Esophagus (tissue), 2 donors: ENCODE results near the gene KCNK6. TPM values are rescaled to one million over a fixed set of nuclear protein-coding genes. Genes with fewer than 3 reads are reported as not detected.

Source experiments
- H3K27ac ChIP-seq, 2 donors: one replicate each; pipeline ENCODE4 v1.5.1; 2013; ENCODE audit warnings: low read depth in 2 of 2, mild to moderate bottlenecking in 2 of 2, inconsistent platforms in 1 of 2, low read length in 1 of 2, moderate library complexity in 1 of 2
- H3K27me3 ChIP-seq, 2 donors: one replicate each; pipeline ENCODE4 v1.6.1; 2013; ENCODE audit warnings: low read length in 2 of 2, control low read depth in 1 of 2, mild to moderate bottlenecking in 1 of 2; ENCODE audit not compliant: insufficient read depth in 2 of 2, control insufficient read depth in 1 of 2
- H3K36me3 ChIP-seq, 2 donors: one replicate each; pipeline ENCODE4 v1.6.1; 2013; ENCODE audit warnings: low read length in 1 of 2; ENCODE audit not compliant: control insufficient read depth in 2 of 2, insufficient read depth in 2 of 2
- H3K4me1 ChIP-seq, 2 donors: one replicate each; pipeline ENCODE4 v1.6.1; 2013; ENCODE audit warnings: low read length in 1 of 2; ENCODE audit not compliant: control insufficient read depth in 2 of 2, insufficient read depth in 2 of 2
- H3K4me3 ChIP-seq, 2 donors: one replicate each; pipeline ENCODE4 v1.5.1; 2013; ENCODE audit warnings: low read length in 2 of 2, mild to moderate bottlenecking in 2 of 2, low read depth in 1 of 2, moderate library complexity in 1 of 2
- H3K9me3 ChIP-seq, 2 donors: one replicate each; pipeline ENCODE4 v1.6.1; 2013; ENCODE audit warnings: mild to moderate bottlenecking in 2 of 2, low read depth in 1 of 2, low read length in 1 of 2, moderate library complexity in 1 of 2; ENCODE audit not compliant: control insufficient read depth in 2 of 2, insufficient read depth in 1 of 2
- WGBS, 2 donors: extraction: QIAGEN DNeasy Blood & Tissue Kit; methylation state at CpG; one replicate each; pipeline ENCODE4 v1.1.7; 2013; 5-methylcytosine and 5-hydroxymethylcytosine counted together
- polyA plus RNA-seq, 2 donors: library from polyadenylated mRNA; stranded (reverse); fragments of 200-250 nt; gene quantifications; one replicate each; pipeline ENCODE4 v1.2.3, GENCODE V29; 2013
- donor health status: healthy with polysubstance abuse.
- donor health status: Bipolar disorder and iron deficiency.

Gene KCNK6
- polyA plus RNA-seq, 2 donors, result 19.5 to 30.2 TPM

GRCh38 chr19:38377052-38377451, 57.4 kb downstream of the KCNK6 start:
- H3K9me3 ChIP-seq, result no peaks in the 10 kb centered on the region
- peaks cover 10 to 25% of the 10 kb centered on the region in 2 donors for H3K36me3 ChIP-seq
- WGBS, 2 donors, result 98% methylated on average over 4 of the region's 4 CpGs
- no peak overlapping the region for H3K27ac ChIP-seq
- H3K27me3 ChIP-seq, result no peaks in the 10 kb centered on the region
- H3K4me1 ChIP-seq, result peaks cover 7 to 8% of the 10 kb centered on the region in 2 donors
- H3K4me3 ChIP-seq, result no peak overlapping the region

- 93 to 96% methylated on average over 10 of the region's 10 CpGs for WGBS, 2 donors
- peaks cover 17 to 39% of the 10 kb centered on the region in 2 donors for H3K36me3 ChIP-seq
- H3K4me1 ChIP-seq, result peaks cover 7 to 12% of the 10 kb centered on the region in 2 donors
- H3K9me3 ChIP-seq, result no peaks in the 10 kb centered on the region
- H3K4me3 ChIP-seq, result no peak overlapping the region
- H3K27me3 ChIP-seq, result no peaks in the 10 kb centered on the region
- no peak overlapping the region for H3K27ac ChIP-seq
These were observed 59.2 kb downstream of the KCNK6 start for GRCh38 chr19:38378866-38379265.

GRCh38 chr19:38381138-38381537, 61.5 kb downstream of the KCNK6 start:
- H3K27me3 ChIP-seq, result no peaks in the 10 kb centered on the region
- 91 to 93% methylated on average over 9 of the region's 9 CpGs for WGBS, 2 donors
- H3K9me3 ChIP-seq, result no peaks in the 10 kb centered on the region
- H3K4me1 ChIP-seq, result peaks cover 5 to 8% of the 10 kb centered on the region in 2 donors
- no peak overlapping the region for H3K27ac ChIP-seq
- peaks cover 17 to 42% of the 10 kb centered on the region in 2 donors for H3K36me3 ChIP-seq
- no peak overlapping the region for H3K4me3 ChIP-seq

Other genes starting within 250 kb of the KCNK6 start
- under 1 TPM; 0.06 to 0.08 TPM for gene DPF1, start 95.6 kb upstream of the KCNK6 start, polyA plus RNA-seq
- gene PPP1R14A, start 63.5 kb upstream of the KCNK6 start, polyA plus RNA-seq, result 10 to 100 TPM; 31.2 to 77.0 TPM
- gene SPINT2, start 55.3 kb upstream of the KCNK6 start, polyA plus RNA-seq, result 100 to 1,000 TPM; 230 to 334 TPM
- gene C19orf33, start 15.6 kb upstream of the KCNK6 start, polyA plus RNA-seq, result 1,000 to 10,000 TPM in 1 of 2 donors, 100 to 1,000 TPM in 1; 826 to 1,919 TPM
- gene YIF1B, start 3.9 kb upstream of the KCNK6 start, polyA plus RNA-seq, result 10 to 100 TPM; 26.0 to 40.3 TPM
- 1 to 10 TPM; 1.4 to 5.0 TPM for gene CATSPERG, start 16.0 kb downstream of the KCNK6 start, polyA plus RNA-seq
- 100 to 1,000 TPM in 1 of 2 donors, 10 to 100 TPM in 1; 46.7 to 162 TPM for gene PSMD8, start 54.7 kb downstream of the KCNK6 start, polyA plus RNA-seq
- under 1 TPM; 0.12 to 0.29 TPM for gene GGN, start 68.2 kb downstream of the KCNK6 start, polyA plus RNA-seq
- gene SPRED3, start 68.9 kb downstream of the KCNK6 start, polyA plus RNA-seq, result under 1 TPM; 0.24 to 0.37 TPM
- 10 to 100 TPM; 23.8 to 25.0 TPM for gene FAM98C, start 83.2 kb downstream of the KCNK6 start, polyA plus RNA-seq
- under 1 TPM; 0.24 to 0.35 TPM for gene RASGRP4, start 106.4 kb downstream of the KCNK6 start, polyA plus RNA-seq
- 1 to 10 TPM; 8.0 to 8.7 TPM for gene RYR1, start 113.8 kb downstream of the KCNK6 start, polyA plus RNA-seq